Natural killer cell (primary cell): ENCODE measurements around the gene PPIP5K1. TPM values are rescaled to one million over a fixed set of nuclear protein-coding genes. Genes with fewer than 3 reads are reported as not detected.
A peak's percentile ranks its signal among the peaks of the same experiment; 100 is the strongest.

Experiments used
- ATAC-seq, 3 donors: fragments of 150-1000 bp in 2 of 3; fragments of 200-7000 bp in 1 of 3; cut with Tn5 transposase; 1 replicate in 1 of 3; 2 replicates in 2 of 3; pipeline ENCODE4 v1.10.0; 2021; ENCODE audit warnings: mild to moderate bottlenecking in 2 of 3, moderate library complexity in 2 of 3
- DNase-seq, 2 donors: peaks; one replicate each; pipeline versions ENCODE4 v3.0.0 to v3.0.0-alpha.2; 2013 to 2021; ENCODE audit warnings: mixed read lengths in 1 of 2
- H3K27ac ChIP-seq: one replicate; pipeline ENCODE4 v1.5.1; 2013; ENCODE audit warnings: mild to moderate bottlenecking, low read length
- H3K27me3 ChIP-seq: one replicate; pipeline ENCODE4 v1.6.1; 2013; ENCODE audit warnings: low read length; ENCODE audit not compliant: control insufficient read depth, insufficient read depth
- H3K36me3 ChIP-seq: one replicate; pipeline ENCODE4 v1.6.1; 2013; ENCODE audit warnings: low read length; ENCODE audit not compliant: control insufficient read depth, insufficient read depth
- H3K4me1 ChIP-seq: one replicate; pipeline ENCODE4 v1.6.1; 2013; ENCODE audit warnings: low read length; ENCODE audit not compliant: control insufficient read depth, insufficient read depth
- H3K4me3 ChIP-seq: one replicate; pipeline ENCODE4 v1.5.1; 2013; ENCODE audit warnings: low read length
- H3K9me3 ChIP-seq: one replicate; pipeline ENCODE4 v1.6.1; 2013; ENCODE audit warnings: low read length; ENCODE audit not compliant: control insufficient read depth, insufficient read depth
- H3K27ac Mint-ChIP-seq, 2 donors: one replicate each; pipeline ENCODE4 v1.8.0; 2022; ENCODE audit warnings: mild to moderate bottlenecking in 2 of 2, mixed read lengths in 2 of 2, moderate library complexity in 1 of 2
- H3K27me3 Mint-ChIP-seq, 2 donors: one replicate each; pipeline ENCODE4 v1.8.0; 2022; ENCODE audit warnings: low read depth in 2 of 2, mixed read lengths in 2 of 2
- H3K36me3 Mint-ChIP-seq: one replicate; pipeline ENCODE4 v1.8.0; 2022; ENCODE audit warnings: mixed read lengths
- H3K4me1 Mint-ChIP-seq, 2 donors: one replicate each; pipeline ENCODE4 v1.8.0; 2022; ENCODE audit warnings: mixed read lengths in 2 of 2
- H3K4me3 Mint-ChIP-seq: one replicate; pipeline ENCODE4 v1.8.0; 2022; ENCODE audit warnings: mild to moderate bottlenecking, moderate library complexity, mixed read lengths
- H3K9me3 Mint-ChIP-seq, 2 donors: one replicate each; pipeline ENCODE4 v1.8.0; 2022; ENCODE audit warnings: mixed read lengths in 2 of 2
- WGBS: methylation state at CpG from one replicate; pipeline ENCODE4 v1.1.7; 2013; ENCODE audit warnings: missing lambda C conversion rate; ENCODE audit not compliant: insufficient coverage; 5-methylcytosine and 5-hydroxymethylcytosine counted together
- intact Hi-C: fragments of 100-400 bp; cut with micrococcal nuclease; formaldehyde crosslinking; loops from one replicate; pipeline ENCODE4 v1.14.2; 2022
- total RNA-seq, 4 donors: library from RNA; stranded (reverse); fragments of 120-200 nt in 1 of 4; gene quantifications; one replicate each; pipeline versions ENCODE4 v1.2.3 to v1.2.4, GENCODE V29; 2013 to 2022
- TF ChIP-seq, protein P1 (sequence below): fragments of 200-600 bp; IDR thresholded peaks from one replicate; pipeline ENCODE4 v1.8.0; 2022; ENCODE audit warnings: antibody characterized with exemption

Gene PPIP5K1
- total RNA-seq, 3 donors from 2014 or later (not counting 1 experiment from before 2014, with no cell fraction given): 28.2 to 45.9 (median 38.2) TPM

DNA sequence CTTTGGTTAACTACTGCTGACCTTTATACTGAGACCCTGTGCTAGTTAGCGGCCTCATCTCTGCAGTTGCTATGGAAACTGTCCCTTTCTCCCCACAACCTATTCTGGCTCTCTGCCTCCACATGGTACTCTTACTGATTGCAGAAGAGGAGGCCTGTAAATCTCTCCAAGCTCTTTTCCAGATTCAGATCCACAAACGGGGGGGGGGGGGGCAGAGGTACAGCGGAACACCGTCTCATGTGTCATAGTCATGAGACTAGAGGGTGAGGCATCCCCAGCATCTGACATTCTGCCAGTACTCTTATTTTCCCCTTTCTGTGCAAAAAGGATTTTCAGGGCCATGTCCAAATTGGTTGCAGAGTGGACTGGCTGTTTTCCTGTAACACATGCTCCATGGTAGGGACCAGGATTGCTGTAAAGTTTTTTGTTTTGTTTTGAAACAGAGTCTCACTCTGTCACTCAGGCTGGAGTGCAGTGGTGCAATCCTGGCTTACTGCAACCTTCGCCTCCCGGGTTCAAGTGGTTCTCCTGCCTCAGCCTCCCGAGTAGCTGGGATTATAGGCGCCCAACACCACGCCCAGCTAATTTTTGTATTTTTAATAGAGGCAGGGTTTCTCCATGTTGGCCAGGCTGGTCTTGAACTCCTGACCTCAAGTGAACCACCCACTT is 80.9 kb downstream of the PPIP5K1 start:
- intact Hi-C loops: no loop called here
- no peak for DNase-seq
- Mint-ChIP-seq H3K9me3 (no peaks in the 10 kb centered on the region), H3K27ac (peak overlapping the region in 1 of 2 donors; percentile 85), H3K4me1 (peaks cover 18 to 23% of the 10 kb centered on the region in 2 donors), H3K4me3 (no peak overlapping the region), H3K36me3 (no peaks in the 10 kb centered on the region), H3K27me3 (peaks cover 7 to 17% of the 10 kb centered on the region in 2 donors)
- no peak overlapping the region for H3K4me3 ChIP-seq
- H3K27me3 ChIP-seq: no peaks in the 10 kb centered on the region
- H3K36me3 ChIP-seq: no peaks in the 10 kb centered on the region
- no peaks in the 10 kb centered on the region for H3K9me3 ChIP-seq
- TF ChIP-seq, protein P1, sequence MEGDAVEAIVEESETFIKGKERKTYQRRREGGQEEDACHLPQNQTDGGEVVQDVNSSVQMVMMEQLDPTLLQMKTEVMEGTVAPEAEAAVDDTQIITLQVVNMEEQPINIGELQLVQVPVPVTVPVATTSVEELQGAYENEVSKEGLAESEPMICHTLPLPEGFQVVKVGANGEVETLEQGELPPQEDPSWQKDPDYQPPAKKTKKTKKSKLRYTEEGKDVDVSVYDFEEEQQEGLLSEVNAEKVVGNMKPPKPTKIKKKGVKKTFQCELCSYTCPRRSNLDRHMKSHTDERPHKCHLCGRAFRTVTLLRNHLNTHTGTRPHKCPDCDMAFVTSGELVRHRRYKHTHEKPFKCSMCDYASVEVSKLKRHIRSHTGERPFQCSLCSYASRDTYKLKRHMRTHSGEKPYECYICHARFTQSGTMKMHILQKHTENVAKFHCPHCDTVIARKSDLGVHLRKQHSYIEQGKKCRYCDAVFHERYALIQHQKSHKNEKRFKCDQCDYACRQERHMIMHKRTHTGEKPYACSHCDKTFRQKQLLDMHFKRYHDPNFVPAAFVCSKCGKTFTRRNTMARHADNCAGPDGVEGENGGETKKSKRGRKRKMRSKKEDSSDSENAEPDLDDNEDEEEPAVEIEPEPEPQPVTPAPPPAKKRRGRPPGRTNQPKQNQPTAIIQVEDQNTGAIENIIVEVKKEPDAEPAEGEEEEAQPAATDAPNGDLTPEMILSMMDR: no peak
- ATAC-seq: no peak
- WGBS: 98% methylated on average over 6 of the region's 9 CpGs
- H3K4me1 ChIP-seq: peaks cover 15% of the 10 kb centered on the region
- H3K27ac ChIP-seq: no peak overlapping the region

- WGBS: 100% methylated on average over 1 of the region's 1 CpG
- Histone ChIP-seq H3K4me1 (peaks cover 15% of the 10 kb centered on the region), H3K9me3 (no peaks in the 10 kb centered on the region), H3K4me3 (no peak overlapping the region), H3K27ac (no peak overlapping the region), H3K36me3 (no peaks in the 10 kb centered on the region), H3K27me3 (no peaks in the 10 kb centered on the region)
- intact Hi-C loops: no loop called here
- DNase-seq (no peak), ATAC-seq (no peak)
- Mint-ChIP-seq H3K4me3 (no peak overlapping the region), H3K9me3 (no peaks in the 10 kb centered on the region), H3K27ac (no peak overlapping the region), H3K27me3 (peaks cover 7 to 17% of the 10 kb centered on the region in 2 donors), H3K36me3 (no peaks in the 10 kb centered on the region), H3K4me1 (peaks cover 18 to 23% of the 10 kb centered on the region in 2 donors)
- TF ChIP-seq, protein P1: no peak
Observed at GRCh38 chr15:43508421-43508820, 81.6 kb downstream of the PPIP5K1 start.

DNA sequence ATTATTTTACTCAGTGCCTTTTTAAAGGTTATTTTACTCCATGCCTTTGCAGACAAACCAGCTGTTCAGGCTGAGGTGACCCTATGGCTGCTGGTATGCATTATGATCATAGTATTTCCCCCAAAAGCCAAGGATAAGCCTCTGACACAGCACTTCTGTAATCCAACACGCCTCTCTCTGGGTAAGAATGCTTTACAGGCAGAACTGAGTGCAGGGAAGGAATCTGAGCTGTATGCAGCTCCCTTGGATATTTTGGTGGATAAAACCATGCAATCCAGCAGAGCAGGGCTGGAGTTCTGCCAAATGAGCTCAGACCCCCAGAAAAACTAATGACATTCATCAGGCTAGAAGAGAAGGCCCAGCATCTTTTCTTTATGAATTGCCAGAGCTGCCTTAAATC is 84.3 kb downstream of the PPIP5K1 start:
- H3K36me3 Mint-ChIP-seq: no peaks in the 10 kb centered on the region
- no peaks in the 10 kb centered on the region for H3K9me3 ChIP-seq
- DNase-seq (no peak), ATAC-seq (no peak)
- H3K4me3 ChIP-seq: no peak overlapping the region
- no peak overlapping the region for H3K27ac ChIP-seq
- no peak overlapping the region for H3K4me3 Mint-ChIP-seq
- no peaks in the 10 kb centered on the region for H3K9me3 Mint-ChIP-seq
- peaks cover 7 to 8% of the 10 kb centered on the region in 2 donors for H3K4me1 Mint-ChIP-seq
- no peaks in the 10 kb centered on the region for H3K27me3 ChIP-seq
- peaks cover 7% of the 10 kb centered on the region for H3K4me1 ChIP-seq
- no peak overlapping the region for H3K27ac Mint-ChIP-seq
- intact Hi-C loops: no loop called here
- TF ChIP-seq, protein P1: no peak
- no peaks in the 10 kb centered on the region for H3K27me3 Mint-ChIP-seq
- 83% methylated on average over 1 of the region's 1 CpG for WGBS
- H3K36me3 ChIP-seq: no peaks in the 10 kb centered on the region

- Histone ChIP-seq H3K27me3 (no peaks in the 10 kb centered on the region), H3K27ac (no peak overlapping the region), H3K4me1 (no peaks in the 10 kb centered on the region), H3K36me3 (no peaks in the 10 kb centered on the region), H3K9me3 (no peaks in the 10 kb centered on the region), H3K4me3 (no peak overlapping the region)
- intact Hi-C loops: no loop called here
- DNase-seq: no peak
- Mint-ChIP-seq H3K4me1 (no peaks in the 10 kb centered on the region), H3K36me3 (no peaks in the 10 kb centered on the region), H3K4me3 (no peak overlapping the region), H3K9me3 (no peaks in the 10 kb centered on the region), H3K27ac (no peak overlapping the region), H3K27me3 (no peaks in the 10 kb centered on the region)
- 80% methylated on average over 1 of the region's 1 CpG for WGBS
- TF ChIP-seq, protein P1: no peak
- no peak for ATAC-seq
Observed at GRCh38 chr15:43499635-43500034, 90.4 kb downstream of the PPIP5K1 start.
